Breast epithelium (tissue), 3 donors: Measurements from ENCODE around the gene STARD13.

Experiments
- CTCF ChIP-seq, 3 donors: fragments of 450-650 bp; IDR thresholded peaks; one replicate each; pipeline ENCODE4 v1.5.1; 2016 to 2017; ENCODE audit warnings: antibody characterized with exemption in 3 of 3, mild to moderate bottlenecking in 3 of 3, moderate library complexity in 3 of 3
- POLR2A ChIP-seq: fragments of 450-650 bp; IDR thresholded peaks from one replicate; pipeline ENCODE4 v1.6.1; 2016; ENCODE audit warnings: antibody characterized with exemption, mild to moderate bottlenecking, moderate library complexity

- no peak for TF ChIP-seq CTCF (IDR thresholded peaks at IDR 0.05)
- no peak for TF ChIP-seq POLR2A
These were observed 104.3 kb downstream of the STARD13 start for GRCh38 chr13:33181264-33181663.
